ENCODE results near the gene ZKSCAN7. TPM values are rescaled to one million over a fixed set of nuclear protein-coding genes. Genes with fewer than 3 reads are reported as not detected.

ZKSCAN7 gene
- total and polyA plus RNA-seq, 7 donors, result 0.60 to 7.1 (median 2.7) TPM

GRCh38 chr3:44510000-44510368 lies 45.0 kb upstream of the ZKSCAN7 start:
- intact Hi-C loops (cut with DNase I), result loop anchor here (2.0 to 5.0 kb wide), 4 partner anchors 33 to 188 kb away; partner anchors contain the start of genes TCAIM, ZNF197 and ZNF445
- Histone ChIP-seq H3K4me3 (peak overlapping the region; percentile 81 to 93 (median 90)), H3K36me3 (no peaks in the 10 kb centered on the region), H3K27ac (peak overlapping the region; percentile 83 to 95 (median 93)), H3K4me1 (peaks cover 0 to 23% (median 22%) of the 10 kb centered on the region in 4 donors), H3K9me3 (no peaks in the 10 kb centered on the region), H3K27me3 (no peaks in the 10 kb centered on the region)
- WGBS, 2 donors, result 0% methylated on average over 6 of the region's 6 CpGs
- DNase-seq, result no peak
- TF ChIP-seq EP300 (IDR thresholded peaks at IDR 0.05), result no peak

GRCh38 chr3:44511238-44511566 lies 43.8 kb upstream of the ZKSCAN7 start:
- Histone ChIP-seq H3K4me1 (peaks cover 0 to 23% (median 22%) of the 10 kb centered on the region in 4 donors), H3K27me3 (no peaks in the 10 kb centered on the region), H3K27ac (peak overlapping the region; percentile 83 to 95 (median 93)), H3K36me3 (no peaks in the 10 kb centered on the region), H3K4me3 (peak overlapping the region; percentile 81 to 93 (median 90)), H3K9me3 (no peaks in the 10 kb centered on the region)
- intact Hi-C loops (cut with DNase I), result loop anchor here (1.0 to 5.0 kb wide), 5 partner anchors 34 to 189 kb away; partner anchors contain the start of genes TCAIM, ZKSCAN7, ZNF197 and ZNF445
- WGBS, 2 donors, result 23 to 40% methylated on average over 4 of the region's 4 CpGs
- no peak for TF ChIP-seq POLR2A (IDR thresholded peaks at IDR 0.05)
- TF ChIP-seq POLR2AphosphoS5 (IDR thresholded peaks at IDR 0.05), result no peak
- TF ChIP-seq, protein P1, sequence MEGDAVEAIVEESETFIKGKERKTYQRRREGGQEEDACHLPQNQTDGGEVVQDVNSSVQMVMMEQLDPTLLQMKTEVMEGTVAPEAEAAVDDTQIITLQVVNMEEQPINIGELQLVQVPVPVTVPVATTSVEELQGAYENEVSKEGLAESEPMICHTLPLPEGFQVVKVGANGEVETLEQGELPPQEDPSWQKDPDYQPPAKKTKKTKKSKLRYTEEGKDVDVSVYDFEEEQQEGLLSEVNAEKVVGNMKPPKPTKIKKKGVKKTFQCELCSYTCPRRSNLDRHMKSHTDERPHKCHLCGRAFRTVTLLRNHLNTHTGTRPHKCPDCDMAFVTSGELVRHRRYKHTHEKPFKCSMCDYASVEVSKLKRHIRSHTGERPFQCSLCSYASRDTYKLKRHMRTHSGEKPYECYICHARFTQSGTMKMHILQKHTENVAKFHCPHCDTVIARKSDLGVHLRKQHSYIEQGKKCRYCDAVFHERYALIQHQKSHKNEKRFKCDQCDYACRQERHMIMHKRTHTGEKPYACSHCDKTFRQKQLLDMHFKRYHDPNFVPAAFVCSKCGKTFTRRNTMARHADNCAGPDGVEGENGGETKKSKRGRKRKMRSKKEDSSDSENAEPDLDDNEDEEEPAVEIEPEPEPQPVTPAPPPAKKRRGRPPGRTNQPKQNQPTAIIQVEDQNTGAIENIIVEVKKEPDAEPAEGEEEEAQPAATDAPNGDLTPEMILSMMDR (IDR thresholded peaks at IDR 0.05), result no peak
- no peak for TF ChIP-seq EP300 (IDR thresholded peaks at IDR 0.05)
- DNase-seq, result no peak

GRCh38 chr3:44513513-44513912 lies 41.5 kb upstream of the ZKSCAN7 start:
- TF ChIP-seq, protein P1 (IDR thresholded peaks at IDR 0.05), result no peak
- TF ChIP-seq POLR2AphosphoS5 (IDR thresholded peaks at IDR 0.05), result no peak
- no peak for TF ChIP-seq EP300 (IDR thresholded peaks at IDR 0.05)
- no peak for TF ChIP-seq POLR2A (IDR thresholded peaks at IDR 0.05)
- intact Hi-C loops (cut with DNase I), result loop anchor here (5.0 kb wide), 2 partner anchors 176 to 191 kb away; partner anchors contain the start of gene TCAIM
- DNase-seq, result no peak
- Histone ChIP-seq H3K4me1 (peaks cover 0 to 22% (median 21%) of the 10 kb centered on the region in 4 donors), H3K27me3 (no peaks in the 10 kb centered on the region), H3K27ac (no peak overlapping the region), H3K4me3 (no peak overlapping the region), H3K9me3 (no peaks in the 10 kb centered on the region), H3K36me3 (no peaks in the 10 kb centered on the region)
- 39 to 46% methylated on average over 3 of the region's 3 CpGs for WGBS, 2 donors

GRCh38 chr3:44516230-44516629 lies 38.8 kb upstream of the ZKSCAN7 start:
- intact Hi-C loops (cut with DNase I), result no loop called here

DNA sequence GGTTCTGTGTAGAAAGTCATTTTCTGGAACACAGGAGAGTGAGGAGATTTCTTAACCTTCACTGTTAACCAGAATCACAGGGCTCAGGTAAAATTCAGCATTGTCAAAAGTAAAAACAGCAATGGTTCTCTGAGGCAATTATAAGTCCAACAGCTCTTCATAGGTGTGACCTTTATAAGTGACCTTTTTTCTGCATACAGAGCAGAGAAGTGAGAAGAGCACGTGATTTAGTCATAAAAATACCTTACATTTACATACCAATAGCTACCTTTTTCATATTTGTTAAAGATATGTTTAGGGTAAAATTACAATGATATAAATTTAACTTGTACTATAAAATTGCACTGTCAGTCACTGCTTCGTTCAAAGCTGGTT lies 36.2 kb upstream of the ZKSCAN7 start:
- Histone ChIP-seq H3K4me1 (no peaks in the 10 kb centered on the region), H3K36me3 (no peaks in the 10 kb centered on the region), H3K27ac (no peak overlapping the region), H3K4me3 (no peak overlapping the region), H3K9me3 (no peaks in the 10 kb centered on the region), H3K27me3 (peaks cover 0 to 13% (median 0%) of the 10 kb centered on the region in 3 donors)
- WGBS, 2 donors, result 44 to 45% methylated on average over 2 of the region's 2 CpGs
- no peak for TF ChIP-seq EP300 (IDR thresholded peaks at IDR 0.05)
- TF ChIP-seq, protein P1 (IDR thresholded peaks at IDR 0.05), result no peak
- no peak for TF ChIP-seq POLR2A (IDR thresholded peaks at IDR 0.05)
- no peak for TF ChIP-seq POLR2AphosphoS5 (IDR thresholded peaks at IDR 0.05)
- no peak for DNase-seq
- intact Hi-C loops (cut with DNase I), result no loop called here

More at GRCh38 chr3:44516230-44516629, 38.8 kb upstream of the ZKSCAN7 start:
- TF ChIP-seq POLR2A (IDR thresholded peaks at IDR 0.05) (no peak), EP300 (IDR thresholded peaks at IDR 0.05) (no peak), POLR2AphosphoS5 (IDR thresholded peaks at IDR 0.05) (no peak)
- TF ChIP-seq, protein P1 (IDR thresholded peaks at IDR 0.05), result no peak
- Histone ChIP-seq H3K36me3 (no peaks in the 10 kb centered on the region), H3K27ac (no peak overlapping the region), H3K27me3 (no peaks in the 10 kb centered on the region), H3K4me1 (peaks cover 0 to 9% (median 5%) of the 10 kb centered on the region in 4 donors), H3K9me3 (no peaks in the 10 kb centered on the region), H3K4me3 (no peak overlapping the region)
- WGBS, 2 donors, result 60 to 88% methylated on average over 3 of the region's 3 CpGs
- no peak for DNase-seq

All from sigmoid colon (tissue), 7 donors.